ENCODE data around the gene AGPAT2.

- TF ChIP-seq, protein P1, sequence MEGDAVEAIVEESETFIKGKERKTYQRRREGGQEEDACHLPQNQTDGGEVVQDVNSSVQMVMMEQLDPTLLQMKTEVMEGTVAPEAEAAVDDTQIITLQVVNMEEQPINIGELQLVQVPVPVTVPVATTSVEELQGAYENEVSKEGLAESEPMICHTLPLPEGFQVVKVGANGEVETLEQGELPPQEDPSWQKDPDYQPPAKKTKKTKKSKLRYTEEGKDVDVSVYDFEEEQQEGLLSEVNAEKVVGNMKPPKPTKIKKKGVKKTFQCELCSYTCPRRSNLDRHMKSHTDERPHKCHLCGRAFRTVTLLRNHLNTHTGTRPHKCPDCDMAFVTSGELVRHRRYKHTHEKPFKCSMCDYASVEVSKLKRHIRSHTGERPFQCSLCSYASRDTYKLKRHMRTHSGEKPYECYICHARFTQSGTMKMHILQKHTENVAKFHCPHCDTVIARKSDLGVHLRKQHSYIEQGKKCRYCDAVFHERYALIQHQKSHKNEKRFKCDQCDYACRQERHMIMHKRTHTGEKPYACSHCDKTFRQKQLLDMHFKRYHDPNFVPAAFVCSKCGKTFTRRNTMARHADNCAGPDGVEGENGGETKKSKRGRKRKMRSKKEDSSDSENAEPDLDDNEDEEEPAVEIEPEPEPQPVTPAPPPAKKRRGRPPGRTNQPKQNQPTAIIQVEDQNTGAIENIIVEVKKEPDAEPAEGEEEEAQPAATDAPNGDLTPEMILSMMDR (IDR thresholded peaks at IDR 0.05): no peak
- peak in 1 of 4 donors; percentile 35 for TF ChIP-seq POLR2A (IDR thresholded peaks at IDR 0.05)
- TF ChIP-seq EP300 (IDR thresholded peaks at IDR 0.05): no peak
- TF ChIP-seq POLR2AphosphoS5 (IDR thresholded peaks at IDR 0.05): no peak
Observed at GRCh38 chr9:136683173-136683745, 4.0 kb downstream of the AGPAT2 start.
